Esophagus muscularis mucosa (tissue), 4 donors: ENCODE results near the gene GRIK3. TPM values are rescaled to one million over a fixed set of nuclear protein-coding genes. Genes with fewer than 3 reads are reported as not detected.

ENCODE experiments used
- DNase-seq: peaks from one replicate; pipeline ENCODE4 v3.0.0-alpha.2; 2017; ENCODE audit errors: extremely low spot score
- H3K27ac ChIP-seq, 4 donors: fragments of 200-600 bp; sonication (generic); replicated peaks in 1 of 4; 1 replicate in 3 of 4; 2 replicates in 1 of 4; pipeline ENCODE4 v1.5.1; 2016 to 2019; ENCODE audit warnings: mild to moderate bottlenecking in 1 of 4
- H3K27me3 ChIP-seq, 4 donors: fragments of 200-600 bp; sonication (generic); one replicate each; pipeline versions ENCODE4 v1.5.1 to v1.6.0; 2016 to 2019
- H3K36me3 ChIP-seq, 4 donors: fragments of 200-600 bp; sonication (generic); one replicate each; pipeline ENCODE4 v1.5.1; 2016 to 2019
- H3K4me1 ChIP-seq, 4 donors: fragments of 200-600 bp; sonication (generic); one replicate each; pipeline ENCODE4 v1.5.1; 2016 to 2019
- H3K4me3 ChIP-seq, 4 donors: fragments of 200-600 bp; sonication (generic); 1 replicate in 2 of 4; 2 replicates in 2 of 4; pipeline ENCODE4 v1.5.1; 2016 to 2019; ENCODE audit warnings: mild to moderate bottlenecking in 4 of 4, moderate library complexity in 1 of 4
- H3K9me3 ChIP-seq, 4 donors: fragments of 200-600 bp; sonication (generic); 1 replicate in 3 of 4; 2 replicates in 1 of 4; pipeline ENCODE4 v1.5.1; 2016 to 2019
- EP300 ChIP-seq: sonication (generic); formaldehyde crosslinking; IDR thresholded peaks from one replicate; pipeline ENCODE4 v1.6.1; 2017; ENCODE audit warnings: antibody characterized with exemption
- POLR2A ChIP-seq: fragments of 450-650 bp; IDR thresholded peaks from one replicate; pipeline ENCODE4 v1.6.1; 2017; ENCODE audit warnings: antibody characterized with exemption, moderate library complexity, mild to moderate bottlenecking, low read depth
- POLR2AphosphoS5 ChIP-seq, 2 donors: sonication (generic); formaldehyde crosslinking; IDR thresholded peaks; one replicate each; pipeline ENCODE4 v1.6.1; 2017; ENCODE audit warnings: antibody characterized with exemption in 2 of 2
- WGBS: methylation state at CpG from one replicate; pipeline ENCODE4 v1.1.5; 2018; 5-methylcytosine and 5-hydroxymethylcytosine counted together
- intact Hi-C: fragments of 100-400 bp; cut with DNase I; formaldehyde crosslinking; loops from one replicate; pipeline ENCODE4 v1.15.1; 2023
- total RNA-seq, 4 donors: library from RNA; depleted of rRNA; stranded (reverse); fragments of >200 nt; gene quantifications; one replicate each; pipeline versions ENCODE4 v1.1.0 to v1.2.1, GENCODE V29; 2016
- TF ChIP-seq, protein P1 (sequence below), 3 experiments: fragments of 200-600 bp in 2 of 3; fragments of 450-650 bp in 1 of 3; sonication (generic) in 2 of 3; IDR thresholded peaks; one replicate each; pipeline ENCODE4 v1.5.1; 2017 to 2019; ENCODE audit warnings: antibody characterized with exemption in 3 of 3, mild to moderate bottlenecking in 2 of 3, moderate library complexity in 1 of 3

GRIK3 gene
- total RNA-seq, 4 donors from 2014 or later = 5.3 to 7.9 (median 6.6) TPM

DNA sequence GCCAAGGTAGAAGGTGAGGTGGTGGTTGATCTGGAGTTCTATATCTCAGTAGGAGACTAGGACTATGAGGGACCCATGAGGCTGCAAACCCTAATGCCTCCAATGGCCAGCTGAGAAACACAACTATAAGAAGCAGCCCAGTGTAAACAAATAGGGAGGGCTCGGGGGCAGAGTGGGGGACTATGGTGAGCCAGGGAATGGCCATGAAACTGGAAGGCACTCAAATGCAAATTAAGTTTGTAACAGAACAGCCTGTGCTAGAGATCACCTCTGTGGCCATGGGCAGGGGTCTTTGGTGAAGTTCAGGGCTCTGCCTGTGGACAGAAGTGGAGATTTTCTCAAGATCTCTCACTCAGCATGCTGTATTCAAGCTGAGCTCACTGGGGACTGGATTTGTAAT lies 187.1 kb downstream of the GRIK3 start:
- H3K27me3 ChIP-seq = peaks cover 0 to 89% (median 4%) of the 10 kb centered on the region in 4 donors
- no peak overlapping the region for H3K4me3 ChIP-seq
- intact Hi-C loops = no loop called here

DNA sequence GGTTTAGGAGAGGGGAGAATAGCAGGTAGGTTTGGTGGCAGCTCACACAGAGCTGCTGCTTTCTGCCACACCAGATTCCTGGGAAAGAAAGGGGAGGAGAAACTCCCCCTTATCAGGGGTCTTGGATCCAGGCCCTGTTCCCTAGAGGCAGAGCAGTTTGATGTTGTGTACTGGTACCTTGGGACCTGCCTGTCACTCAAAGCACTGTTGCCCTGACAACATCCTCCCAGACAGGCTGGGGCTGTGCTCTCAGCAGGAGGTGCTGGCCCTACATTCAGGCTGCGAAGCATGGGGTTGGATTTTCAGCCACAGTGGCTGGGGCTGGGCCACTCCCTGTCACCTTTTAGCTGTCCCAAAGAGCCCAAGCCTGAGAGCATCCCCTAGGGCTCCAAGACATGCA lies 188.0 kb downstream of the GRIK3 start:
- no peak for TF ChIP-seq EP300
- TF ChIP-seq POLR2AphosphoS5 (IDR thresholded peaks at IDR 0.05) = no peak
- H3K4me1 ChIP-seq = no peaks in the 10 kb centered on the region
- no peaks in the 10 kb centered on the region for H3K9me3 ChIP-seq
- intact Hi-C loops = no loop called here
- H3K27me3 ChIP-seq = peaks cover 0 to 89% (median 2%) of the 10 kb centered on the region in 4 donors
- H3K36me3 ChIP-seq = no peaks in the 10 kb centered on the region
- H3K27ac ChIP-seq = no peak overlapping the region
- WGBS = 20% methylated on average over 1 of the region's 1 CpG
- DNase-seq = no peak
- no peak overlapping the region for H3K4me3 ChIP-seq

More for the DNA sequence above, 187.1 kb downstream of the GRIK3 start:
- no peaks in the 10 kb centered on the region for H3K4me1 ChIP-seq
- TF ChIP-seq POLR2A (no peak), EP300 (no peak), POLR2AphosphoS5 (IDR thresholded peaks at IDR 0.05) (no peak)
- TF ChIP-seq, protein P1, sequence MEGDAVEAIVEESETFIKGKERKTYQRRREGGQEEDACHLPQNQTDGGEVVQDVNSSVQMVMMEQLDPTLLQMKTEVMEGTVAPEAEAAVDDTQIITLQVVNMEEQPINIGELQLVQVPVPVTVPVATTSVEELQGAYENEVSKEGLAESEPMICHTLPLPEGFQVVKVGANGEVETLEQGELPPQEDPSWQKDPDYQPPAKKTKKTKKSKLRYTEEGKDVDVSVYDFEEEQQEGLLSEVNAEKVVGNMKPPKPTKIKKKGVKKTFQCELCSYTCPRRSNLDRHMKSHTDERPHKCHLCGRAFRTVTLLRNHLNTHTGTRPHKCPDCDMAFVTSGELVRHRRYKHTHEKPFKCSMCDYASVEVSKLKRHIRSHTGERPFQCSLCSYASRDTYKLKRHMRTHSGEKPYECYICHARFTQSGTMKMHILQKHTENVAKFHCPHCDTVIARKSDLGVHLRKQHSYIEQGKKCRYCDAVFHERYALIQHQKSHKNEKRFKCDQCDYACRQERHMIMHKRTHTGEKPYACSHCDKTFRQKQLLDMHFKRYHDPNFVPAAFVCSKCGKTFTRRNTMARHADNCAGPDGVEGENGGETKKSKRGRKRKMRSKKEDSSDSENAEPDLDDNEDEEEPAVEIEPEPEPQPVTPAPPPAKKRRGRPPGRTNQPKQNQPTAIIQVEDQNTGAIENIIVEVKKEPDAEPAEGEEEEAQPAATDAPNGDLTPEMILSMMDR (IDR thresholded peaks at IDR 0.05) = no peak
- no peak overlapping the region for H3K27ac ChIP-seq
- H3K36me3 ChIP-seq = no peaks in the 10 kb centered on the region
- WGBS = 31% methylated on average over 1 of the region's 1 CpG
- no peaks in the 10 kb centered on the region for H3K9me3 ChIP-seq
- DNase-seq = no peak

DNA sequence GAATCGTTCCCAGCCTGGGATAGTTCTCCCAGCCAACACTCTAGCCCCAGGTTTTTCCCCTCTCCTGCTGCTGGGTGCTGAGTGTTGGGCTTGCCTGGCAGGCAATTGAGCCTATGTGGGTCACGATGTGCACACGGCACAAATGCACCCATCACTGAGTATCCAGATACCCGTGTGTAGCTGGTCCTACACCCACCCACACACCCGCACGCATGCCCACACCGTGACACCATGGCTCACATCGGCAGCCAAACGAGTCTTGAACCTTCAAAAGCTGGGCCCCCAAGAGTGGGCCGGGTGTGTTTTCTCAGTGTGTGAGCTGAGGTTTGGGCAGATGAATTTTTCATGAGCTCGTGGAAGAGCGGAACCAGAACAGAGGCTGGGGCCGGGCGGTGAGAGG lies 188.5 kb downstream of the GRIK3 start:
- DNase-seq = no peak
- H3K4me3 ChIP-seq = no peak overlapping the region
- peaks cover 0 to 89% (median 0%) of the 10 kb centered on the region in 4 donors for H3K27me3 ChIP-seq
- H3K27ac ChIP-seq = no peak overlapping the region
- no peaks in the 10 kb centered on the region for H3K9me3 ChIP-seq
- TF ChIP-seq POLR2A = no peak
- TF ChIP-seq, protein P1 (IDR thresholded peaks at IDR 0.05) = no peak
- TF ChIP-seq POLR2AphosphoS5 (IDR thresholded peaks at IDR 0.05) = no peak
- no peak for TF ChIP-seq EP300
- no peaks in the 10 kb centered on the region for H3K36me3 ChIP-seq
- intact Hi-C loops = no loop called here
- H3K4me1 ChIP-seq = no peaks in the 10 kb centered on the region
- 74% methylated on average over 13 of the region's 14 CpGs for WGBS

DNA sequence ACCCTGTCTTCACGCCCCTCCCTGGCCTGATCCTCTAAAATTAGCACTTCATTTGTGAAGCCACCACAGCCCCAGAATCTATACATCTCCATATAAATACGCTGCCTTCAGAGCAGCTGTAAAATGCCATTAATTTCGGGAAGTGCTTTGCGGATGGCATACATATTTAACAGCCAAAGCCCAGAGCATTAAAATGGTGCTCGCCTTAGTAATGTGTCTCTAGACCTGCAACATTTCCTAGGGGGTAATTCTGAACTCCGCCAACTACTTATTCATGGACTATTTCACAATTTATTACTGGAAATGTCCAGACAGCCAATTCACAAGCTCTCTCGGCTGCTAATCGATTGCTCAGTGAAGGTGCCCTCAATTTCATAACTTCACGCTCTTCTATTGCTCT lies 189.4 kb downstream of the GRIK3 start:
- Histone ChIP-seq H3K27ac (no peak overlapping the region), H3K27me3 (peaks cover 0 to 86% (median 0%) of the 10 kb centered on the region in 4 donors), H3K9me3 (no peaks in the 10 kb centered on the region), H3K4me3 (no peak overlapping the region), H3K4me1 (no peaks in the 10 kb centered on the region), H3K36me3 (no peaks in the 10 kb centered on the region)
- no peak for DNase-seq
- TF ChIP-seq, protein P1 (IDR thresholded peaks at IDR 0.05) = no peak
- WGBS = 76% methylated on average over 9 of the region's 9 CpGs
- intact Hi-C loops = no loop called here

DNA sequence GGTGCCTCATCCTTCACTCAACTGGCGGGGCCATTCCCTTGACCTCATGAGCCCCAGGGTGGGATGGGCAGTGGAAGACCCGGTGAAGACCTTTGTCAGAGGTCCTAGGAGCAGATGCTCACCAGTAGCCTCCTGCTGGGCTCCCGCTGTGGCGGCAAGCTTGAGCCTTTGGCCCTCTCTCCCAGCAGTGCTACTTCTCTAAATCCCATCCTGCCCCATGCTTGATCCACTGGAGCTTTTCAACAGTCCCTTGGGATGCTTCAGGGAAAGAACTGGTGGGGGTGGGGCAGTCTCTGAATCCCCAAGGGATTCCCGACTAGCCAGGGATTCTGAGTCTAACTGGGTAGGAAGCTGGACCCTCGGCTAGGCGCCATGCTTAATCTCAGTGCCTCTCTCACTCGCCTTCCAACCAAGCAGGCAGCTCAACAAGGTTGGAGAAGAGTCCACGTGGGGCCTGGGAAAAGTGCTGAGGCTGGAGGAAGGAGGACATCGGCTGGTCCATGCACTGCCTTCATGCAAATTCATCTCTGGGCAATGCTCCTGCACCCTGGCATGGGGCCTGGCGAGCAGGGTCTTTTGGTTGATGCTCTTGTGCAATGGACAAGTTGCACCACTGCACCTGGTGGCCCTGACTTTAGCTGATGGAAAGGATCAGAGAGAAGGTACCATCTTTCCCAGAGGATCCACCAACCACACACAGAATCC lies 190.3 kb downstream of the GRIK3 start:
- no peak for DNase-seq
- Histone ChIP-seq H3K36me3 (no peaks in the 10 kb centered on the region), H3K4me3 (no peak overlapping the region), H3K4me1 (no peaks in the 10 kb centered on the region), H3K27ac (no peak overlapping the region), H3K27me3 (peaks cover 0 to 86% (median 0%) of the 10 kb centered on the region in 4 donors), H3K9me3 (no peaks in the 10 kb centered on the region)
- WGBS = 85% methylated on average over 5 of the region's 11 CpGs
- TF ChIP-seq POLR2A = no peak
- TF ChIP-seq, protein P1 (IDR thresholded peaks at IDR 0.05) = no peak
- TF ChIP-seq POLR2AphosphoS5 (IDR thresholded peaks at IDR 0.05) = no peak
- no peak for TF ChIP-seq EP300
- intact Hi-C loops = no loop called here
